ENCODE measurements around the gene RCSD1.

The RCSD1 gene

GRCh38 chr1:167633258-167633944 is 3.4 kb downstream of the RCSD1 start:
- no peak for TF ChIP-seq CTCF (IDR thresholded peaks at IDR 0.05; ENCODE audit: insufficient read depth, low read depth, low read length, missing control alignments)
- H3K4me3 ChIP-seq (ENCODE audit: low read length) = no peak overlapping the region
- DNase-seq (ENCODE audit: low read depth) = no peak

DNA sequence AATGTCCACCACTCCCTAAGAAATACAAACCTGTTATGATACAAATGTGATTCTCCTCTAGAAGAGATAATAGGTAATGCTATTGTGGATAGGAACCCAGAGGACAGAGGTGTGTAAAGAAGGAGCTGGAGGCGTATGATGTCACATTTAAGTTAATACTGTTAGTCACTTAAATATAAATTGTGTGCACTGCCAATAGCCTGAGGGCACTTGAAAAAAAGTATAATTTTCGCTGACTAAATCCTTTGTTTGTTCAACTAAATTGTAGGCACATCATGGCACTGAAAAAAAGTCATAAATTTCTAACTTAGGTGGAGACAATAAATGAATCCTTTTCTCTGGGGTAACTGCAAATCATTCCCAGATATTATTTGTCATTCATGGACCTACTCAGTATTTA is 4.4 kb downstream of the RCSD1 start:
- no peak for TF ChIP-seq CTCF (IDR thresholded peaks at IDR 0.05; ENCODE audit: insufficient read depth, low read depth, low read length, missing control alignments)
- H3K4me3 ChIP-seq (ENCODE audit: low read length) = no peak overlapping the region

GRCh38 chr1:167635156-167635648 is 5.2 kb downstream of the RCSD1 start:
- no peak for TF ChIP-seq CTCF (IDR thresholded peaks at IDR 0.05; ENCODE audit: insufficient read depth, low read depth, low read length, missing control alignments)
- no peak overlapping the region for H3K4me3 ChIP-seq (ENCODE audit: low read length)
- no peak for DNase-seq (ENCODE audit: low read depth)

More for the DNA sequence above, 4.4 kb downstream of the RCSD1 start:
- DNase-seq (ENCODE audit: low read depth) = peak; percentile 37

DNA sequence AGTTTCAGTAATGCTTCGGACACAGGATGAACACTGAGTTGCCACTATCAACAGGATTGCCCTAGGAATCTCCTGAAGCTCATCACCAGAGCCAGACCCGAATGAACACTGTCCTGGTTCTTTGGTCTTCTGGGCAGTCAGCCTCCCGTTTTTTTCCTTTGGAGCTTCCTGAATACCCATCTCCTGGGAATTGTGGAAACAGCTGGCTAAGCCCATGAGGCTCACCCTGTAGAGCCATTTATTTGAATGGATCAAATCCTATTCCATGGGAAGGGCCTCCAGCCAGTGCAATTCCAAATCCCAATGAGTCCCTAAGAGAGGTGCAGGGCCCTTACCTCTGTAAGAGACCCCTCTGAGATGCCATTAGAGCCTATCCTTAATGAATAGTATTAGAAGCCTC is 5.9 kb downstream of the RCSD1 start:
- no peak for TF ChIP-seq CTCF (IDR thresholded peaks at IDR 0.05; ENCODE audit: insufficient read depth, low read depth, low read length, missing control alignments)
- DNase-seq (ENCODE audit: low read depth) = no peak
- H3K4me3 ChIP-seq (ENCODE audit: low read length) = no peak overlapping the region

GRCh38 chr1:167638064-167638463 is 8.0 kb downstream of the RCSD1 start:
- no peak for DNase-seq (ENCODE audit: low read depth)
- TF ChIP-seq CTCF (IDR thresholded peaks at IDR 0.05; ENCODE audit: insufficient read depth, low read depth, low read length, missing control alignments) = no peak
- H3K4me3 ChIP-seq (ENCODE audit: low read length) = no peak overlapping the region

GRCh38 chr1:167640051-167640450 is 10.0 kb downstream of the RCSD1 start:
- H3K4me3 ChIP-seq (ENCODE audit: low read length) = no peak overlapping the region
- DNase-seq (ENCODE audit: low read depth) = no peak
- no peak for TF ChIP-seq CTCF (IDR thresholded peaks at IDR 0.05; ENCODE audit: insufficient read depth, low read depth, low read length, missing control alignments)
